H1 (cell line): ENCODE results near the gene SPHK1. TPM values are rescaled to one million over a fixed set of nuclear protein-coding genes. Genes with fewer than 3 reads are reported as not detected.

ENCODE experiments used
- CTCF ChIA-PET: fragments of 300-600 bp; sonication (Branson Sonifier 250); formaldehyde crosslinking; loops from one replicate; lab custom pipeline; 2021; ENCODE audit not compliant: partially characterized antibody; lab: Charles Lee
- POLR2A ChIA-PET: fragments of 300-600 bp; sonication (Branson Sonifier 250); formaldehyde crosslinking; loops from one replicate; lab custom pipeline; 2021; ENCODE audit warnings: inconsistent platforms; ENCODE audit not compliant: partially characterized antibody; lab: Charles Lee
- DNase-seq, 2 experiments: peaks; one replicate each; pipeline versions ENCODE4 v3.0.0 to v3.0.0-alpha.2; 2010 to 2022; ENCODE audit warnings: low spot score in 2 of 2, low read depth in 1 of 2, mixed read lengths in 1 of 2
- FAIRE-seq: peaks from 2 replicates; lab custom pipeline; 2011; peaks lifted over from hg19 to GRCh38; lab: Jason Lieb, UNC
- H2AFZ ChIP-seq: 2 replicates; pipeline ENCODE4 v1.8.1; 2012; ENCODE audit warnings: low read length, inconsistent platforms
- H2AK5ac ChIP-seq: 2 replicates; pipeline ENCODE4 v1.6.1; 2013; ENCODE audit warnings: low read depth, low read length
- H2BK120ac ChIP-seq: replicated peaks from 2 replicates; pipeline ENCODE3; 2013; ENCODE audit warnings: low read depth, low read length, inconsistent platforms
- H2BK12ac ChIP-seq: 2 replicates; pipeline ENCODE4 v1.6.1; 2013; ENCODE audit warnings: low read depth, low read length
- H2BK15ac ChIP-seq: 2 replicates; pipeline ENCODE4 v1.6.1; 2013; ENCODE audit warnings: low read length
- H2BK20ac ChIP-seq: 2 replicates; pipeline ENCODE4 v1.6.1; 2013; ENCODE audit warnings: low read length
- H2BK5ac ChIP-seq: 2 replicates; pipeline ENCODE4 v1.6.1; 2013; ENCODE audit warnings: low read depth, low read length
- H3K14ac ChIP-seq: 2 replicates; pipeline ENCODE4 v1.6.1; 2013; ENCODE audit warnings: inconsistent platforms; ENCODE audit not compliant: insufficient read length
- H3K18ac ChIP-seq: 2 replicates; pipeline ENCODE4 v1.6.1; 2013; ENCODE audit warnings: low read length; ENCODE audit errors: extremely low read depth
- H3K23ac ChIP-seq: 2 replicates; pipeline ENCODE4 v1.6.1; 2013; ENCODE audit warnings: inconsistent platforms; ENCODE audit not compliant: insufficient read length
- H3K23me2 ChIP-seq: 2 replicates; pipeline ENCODE4 v1.6.1; 2013; ENCODE audit warnings: low read depth, low read length
- H3K27ac ChIP-seq: 2 replicates; pipeline ENCODE4 v1.6.1; 2011; ENCODE audit warnings: low read depth, low read length, inconsistent platforms
- H3K27me3 ChIP-seq, 4 experiments: replicated peaks in 1 of 4; 1 replicate in 1 of 4; 2 replicates in 3 of 4; pipeline versions ENCODE4 v1.6.1 to v1.8.1; 2011 to 2013; ENCODE audit warnings: low read length in 3 of 4, mild to moderate bottlenecking in 3 of 4, inconsistent platforms in 2 of 4, mixed read lengths in 2 of 4, moderate library complexity in 1 of 4; ENCODE audit not compliant: control insufficient read depth in 3 of 4, insufficient read depth in 3 of 4; ENCODE audit errors: extremely low read depth in 1 of 4
- H3K36me3 ChIP-seq, 4 experiments: 2 replicates each; pipeline versions ENCODE4 v1.6.1 to v1.8.1; 2011 to 2013; ENCODE audit warnings: mild to moderate bottlenecking in 4 of 4, low read length in 3 of 4, moderate library complexity in 2 of 4, control low read depth in 1 of 4, inconsistent platforms in 1 of 4; ENCODE audit not compliant: insufficient read depth in 4 of 4, control insufficient read depth in 2 of 4
- H3K4ac ChIP-seq: replicated peaks from 2 replicates; pipeline ENCODE3; 2013; ENCODE audit warnings: low read length, low read depth, mixed read lengths, inconsistent platforms; ENCODE audit not compliant: insufficient read length
- H3K4me1 ChIP-seq, 4 experiments: replicated peaks in 1 of 4; 1 replicate in 1 of 4; 2 replicates in 3 of 4; pipeline versions ENCODE4 v1.6.1 to v1.8.1; 2011 to 2013; ENCODE audit warnings: low read length in 3 of 4, inconsistent platforms in 2 of 4, mixed read lengths in 1 of 4; ENCODE audit not compliant: insufficient read depth in 4 of 4, control insufficient read depth in 3 of 4
- H3K4me2 ChIP-seq, 2 experiments: 2 replicates each; pipeline versions ENCODE4 v1.6.1 to v1.8.1; 2011 to 2013; ENCODE audit warnings: low read depth in 2 of 2, low read length in 2 of 2, control low read depth in 1 of 2, inconsistent platforms in 1 of 2, mild to moderate bottlenecking in 1 of 2; ENCODE audit not compliant: insufficient read depth in 1 of 2
- H3K4me3 ChIP-seq, 4 experiments: fragments of 200-600, 300-600 bp in 1 of 4; sonication (generic), shearing (Covaris generic), sonication (Bioruptor Twin) in 1 of 4; 2 replicates each; pipeline versions ENCODE4 v1.5.1 to v1.8.1; 2011 to 2016; ENCODE audit warnings: low read length in 4 of 4, low read depth in 3 of 4, control low read depth in 2 of 4, inconsistent platforms in 2 of 4, mild to moderate bottlenecking in 2 of 4, mixed read lengths in 1 of 4, moderate library complexity in 1 of 4; ENCODE audit not compliant: insufficient read depth in 2 of 4; ENCODE audit errors: extremely low read depth in 1 of 4
- H3K56ac ChIP-seq: replicated peaks from 2 replicates; pipeline ENCODE3; 2013; ENCODE audit warnings: low read depth, mild to moderate bottlenecking, mixed read lengths, low read length, inconsistent platforms; ENCODE audit not compliant: insufficient read length
- H3K79me1 ChIP-seq: 2 replicates; pipeline ENCODE4 v1.6.1; 2013; ENCODE audit warnings: low read depth, low read length, control low read depth
- H3K79me2 ChIP-seq, 2 experiments: 2 replicates each; pipeline versions ENCODE4 v1.6.1 to v1.8.1; 2012 to 2013; ENCODE audit warnings: low read length in 2 of 2, mild to moderate bottlenecking in 2 of 2, inconsistent platforms in 1 of 2; ENCODE audit not compliant: insufficient read depth in 2 of 2, control insufficient read depth in 1 of 2
- H3K9ac ChIP-seq, 4 experiments: replicated peaks in 1 of 4; 1 replicate in 1 of 4; 2 replicates in 3 of 4; pipeline versions ENCODE4 v1.6.1 to v1.8.1; 2011 to 2013; ENCODE audit warnings: low read depth in 3 of 4, low read length in 3 of 4, control low read depth in 2 of 4, mild to moderate bottlenecking in 2 of 4, moderate library complexity in 2 of 4, inconsistent platforms in 1 of 4; ENCODE audit errors: extremely low read depth in 1 of 4
- H3K9me3 ChIP-seq, 2 experiments: 2 replicates each; pipeline versions ENCODE4 v1.6.1 to v1.8.1; 2012 to 2013; ENCODE audit warnings: mild to moderate bottlenecking in 2 of 2, moderate library complexity in 2 of 2, control low read depth in 1 of 2, inconsistent platforms in 1 of 2, low read depth in 1 of 2, low read length in 1 of 2, mixed read lengths in 1 of 2; ENCODE audit not compliant: insufficient read depth in 2 of 2
- H4K20me1 ChIP-seq, 2 experiments: replicated peaks in 1 of 2; 2 replicates each; pipeline versions ENCODE3 to v1.8.1; 2011 to 2013; ENCODE audit warnings: inconsistent platforms in 2 of 2, low read length in 2 of 2, mild to moderate bottlenecking in 1 of 2; ENCODE audit not compliant: insufficient read depth in 2 of 2, control insufficient read depth in 1 of 2
- H4K5ac ChIP-seq: 2 replicates; pipeline ENCODE4 v1.6.1; 2013; ENCODE audit warnings: low read length, low read depth, mixed read lengths, inconsistent platforms; ENCODE audit not compliant: insufficient read length
- H4K8ac ChIP-seq: 2 replicates; pipeline ENCODE4 v1.8.0; 2013; ENCODE audit warnings: mild to moderate bottlenecking, moderate library complexity, low read length, inconsistent platforms; ENCODE audit not compliant: insufficient read depth; ENCODE audit errors: extremely low read depth
- H4K91ac ChIP-seq: replicated peaks from 2 replicates; pipeline ENCODE3; 2013; ENCODE audit warnings: low read length, mixed read lengths, inconsistent platforms; ENCODE audit not compliant: insufficient read length
- CBX8 ChIP-seq: fragments of 300-800, 300-1000 bp; sonication (generic); IDR thresholded peaks from 2 replicates; pipeline ENCODE4 v1.7.1; 2016; ENCODE audit warnings: low read depth, low read length, borderline replicate concordance
- CHD1 ChIP-seq: IDR thresholded peaks from 2 replicates; pipeline ENCODE4 v1.6.1; 2012; ENCODE audit warnings: low read depth, low read length, improper control_type of control experiment
- GTF2F1 ChIP-seq: IDR thresholded peaks from 2 replicates; pipeline ENCODE4 v1.6.1; 2012; ENCODE audit warnings: low read depth, low read length, improper control_type of control experiment, borderline replicate concordance
- KDM1A ChIP-seq: fragments of 200-600, 300-600 bp; sonication (generic); IDR thresholded peaks from 2 replicates; pipeline ENCODE4 v1.7.1; 2016; ENCODE audit warnings: mild to moderate bottlenecking, low read length, borderline replicate concordance
- POU5F1 ChIP-seq: IDR thresholded peaks from 2 replicates; pipeline ENCODE4 v1.6.1; 2011; ENCODE audit warnings: low read depth, mild to moderate bottlenecking, low read length, moderate library complexity
- RBBP5 ChIP-seq: IDR thresholded peaks from 2 replicates; pipeline ENCODE4 v1.7.1; 2012; ENCODE audit warnings: low read depth, mild to moderate bottlenecking, inconsistent platforms, low read length, moderate library complexity, borderline replicate concordance
- RFX5 ChIP-seq: IDR thresholded peaks from 2 replicates; pipeline ENCODE4 v1.6.1; 2011; ENCODE audit warnings: low read depth, low read length, improper control_type of control experiment, borderline replicate concordance
- SP4 ChIP-seq: IDR thresholded peaks from 2 replicates; pipeline ENCODE4 v1.6.1; 2012; ENCODE audit warnings: low read length, inconsistent platforms
- SRF ChIP-seq: IDR thresholded peaks from 2 replicates; pipeline ENCODE4 v1.6.1; 2011; ENCODE audit warnings: mild to moderate bottlenecking, low read depth, low read length, moderate library complexity
- YY1 ChIP-seq: IDR thresholded peaks from 2 replicates; pipeline ENCODE4 v1.6.1; 2011; ENCODE audit warnings: low read depth, mild to moderate bottlenecking, low read length
- WGBS, 2 experiments: shearing (Covaris generic) in 1 of 2; methylation state at CpG; one replicate each; pipeline versions ENCODE4 v1.1.6 to v1.1.7; 2013 to 2015; ENCODE audit warnings: low lambda C conversion rate in 2 of 2, mixed read lengths in 2 of 2, inconsistent platforms in 1 of 2, low coverage in 1 of 2, missing lambda C conversion rate in 1 of 2; ENCODE audit not compliant: insufficient replicate concordance in 2 of 2, insufficient coverage in 1 of 2, insufficient read length in 1 of 2; ENCODE audit errors: extremely low coverage in 1 of 2, missing lambda C conversion rate in 1 of 2; 5-methylcytosine and 5-hydroxymethylcytosine counted together
- polyA plus RNA-seq, 7 experiments: library from polyadenylated mRNA; depleted of rRNA in 3 of 7; stranded (reverse) in 5 of 7; unstranded in 2 of 7; fragments of >200 nt in 5 of 7; fragments of 200-250 nt in 2 of 7; gene quantifications; 1 replicate in 5 of 7; 2 replicates in 1 of 7; 4 replicates in 1 of 7; pipeline versions ENCODE4 v1.2.1 to v1.2.3, GENCODE V29; 2011 to 2013; ENCODE audit warnings: missing spikeins in 2 of 7, mixed read lengths in 2 of 7
- total RNA-seq: library from RNA; stranded (reverse); fragmentation: NEBNext Ultra II Directional; extraction: Animal tissue kit (Norgen Biotek cat#: 25700); gene quantifications from 2 replicates; pipeline ENCODE4 v1.2.1, GENCODE V29; 2021

The SPHK1 gene
- total and polyA plus RNA-seq, 2 of the 8 experiments (the other 6 are each of a cell fraction or from before 2014, with no cell fraction given): 2.4 TPM

GRCh38 chr17:76376318-76377133 is 7.9 kb upstream of the SPHK1 start:
- TF ChIP-seq RBBP5 (no peak), SP4 (no peak), POU5F1 (no peak), RFX5 (no peak), KDM1A (no peak), CHD1 (no peak), GTF2F1 (no peak), CBX8 (no peak), YY1 (no peak), SRF (no peak)
- TF ChIP-seq, all 59 proteins: peak for 0
- no peak overlapping the region for H2AFZ ChIP-seq
- no peak overlapping the region for H4K5ac ChIP-seq
- no peak overlapping the region for H3K9ac ChIP-seq
- no peak overlapping the region for H4K91ac ChIP-seq
- H3K23me2 ChIP-seq: no peaks in the 10 kb centered on the region
- H3K79me1 ChIP-seq: no peaks in the 10 kb centered on the region
- H3K4me2 ChIP-seq: no peak overlapping the region
- no peak overlapping the region for H3K27ac ChIP-seq
- DNase-seq (no peak), FAIRE-seq (no peak)
- no peaks in the 10 kb centered on the region for H3K79me2 ChIP-seq
- ChIA-PET CTCF (interaction anchor here (1.2 to 28.1 kb wide), 8 partner anchors 9 to 82 kb away, joined by 3 to 635 read pairs (median 6); partner anchors contain the start of genes PRPSAP1 and SPHK1), POLR2A (no interaction called here)
- no peak overlapping the region for H2BK120ac ChIP-seq
- H3K56ac ChIP-seq: no peak overlapping the region
- WGBS, 2 experiments: 81% methylated on average over 8 of the region's 8 CpGs; no CpG with 5 or more reads in 1 of the 2 experiments
- no peak overlapping the region for H2BK20ac ChIP-seq
- no peaks in the 10 kb centered on the region; a peak in 1 of 8 replicates for H3K36me3 ChIP-seq
- no peak overlapping the region for H3K4ac ChIP-seq
- no peak overlapping the region for H3K23ac ChIP-seq
- no peak overlapping the region for H3K4me3 ChIP-seq
- H3K4me1 ChIP-seq: peaks cover 0 to 10% (median 3%) of the 10 kb centered on the region in 4 experiments; a peak in 5 of 7 replicates
- H3K9me3 ChIP-seq: no peaks in the 10 kb centered on the region
- H4K20me1 ChIP-seq: no peaks in the 10 kb centered on the region
- H3K18ac ChIP-seq: no peak overlapping the region
- H2BK5ac ChIP-seq: no peak overlapping the region
- no peak overlapping the region for H2BK12ac ChIP-seq
- H4K8ac ChIP-seq: no peak overlapping the region
- H3K14ac ChIP-seq: no peak overlapping the region
- H3K27me3 ChIP-seq: no peaks in the 10 kb centered on the region
- no peak overlapping the region for H2BK15ac ChIP-seq
- H2AK5ac ChIP-seq: no peak overlapping the region
